Activated CD8-positive, alpha-beta memory T cell treated with anti-CD3 and anti-CD28 coated beads for 1 hour (primary cell): ENCODE data around the gene HOXD13.

Experiments
- DNase-seq, 2 donors: peaks; one replicate each; pipeline ENCODE4 v3.0.0-alpha.2; 2020; ENCODE audit warnings: low read depth in 1 of 2; ENCODE audit errors: extremely low read depth in 1 of 2

HOXD13 gene

DNA sequence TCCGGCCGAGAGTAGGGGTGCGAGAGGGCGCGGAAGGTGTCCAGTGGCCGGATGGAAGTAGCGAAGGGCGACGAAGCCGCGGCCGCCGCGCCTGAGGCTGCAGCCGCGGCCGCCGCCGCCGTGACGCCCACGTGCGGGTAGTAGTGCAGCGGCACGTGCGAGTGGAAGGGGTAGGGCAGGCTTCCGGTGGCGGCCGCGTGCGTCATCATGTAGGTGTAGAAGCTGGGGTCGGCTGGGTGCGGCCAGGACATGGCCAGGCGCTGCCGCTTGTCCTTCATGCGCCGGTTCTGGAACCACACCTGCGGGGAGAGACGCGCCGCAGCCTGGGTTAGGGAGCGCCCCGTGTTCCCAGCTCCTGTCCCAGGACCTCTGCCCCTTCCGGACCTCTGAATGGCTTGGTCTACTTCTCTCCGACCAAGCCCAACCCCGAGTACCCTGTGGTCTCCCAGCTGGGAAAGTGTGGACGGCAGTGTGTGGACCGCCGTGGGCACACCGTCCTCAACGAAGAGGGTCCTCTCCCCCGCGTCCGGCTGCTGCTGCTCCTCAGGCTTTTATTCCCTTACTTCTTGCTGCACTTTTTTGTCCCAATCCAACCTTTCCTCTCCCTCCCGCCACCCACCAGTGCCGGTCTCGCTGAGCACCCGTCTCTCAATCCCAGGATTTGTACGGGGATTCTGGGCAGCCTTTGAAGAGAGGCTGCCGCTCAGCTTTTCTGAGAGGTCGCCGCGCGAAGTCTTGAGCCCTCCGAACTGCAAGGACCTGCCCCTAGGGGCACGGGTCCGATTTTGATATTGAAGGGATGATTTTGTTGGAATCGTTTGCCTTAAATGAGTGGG, 11.8 kb upstream of the HOXD13 start:
- no peak for DNase-seq

DNA sequence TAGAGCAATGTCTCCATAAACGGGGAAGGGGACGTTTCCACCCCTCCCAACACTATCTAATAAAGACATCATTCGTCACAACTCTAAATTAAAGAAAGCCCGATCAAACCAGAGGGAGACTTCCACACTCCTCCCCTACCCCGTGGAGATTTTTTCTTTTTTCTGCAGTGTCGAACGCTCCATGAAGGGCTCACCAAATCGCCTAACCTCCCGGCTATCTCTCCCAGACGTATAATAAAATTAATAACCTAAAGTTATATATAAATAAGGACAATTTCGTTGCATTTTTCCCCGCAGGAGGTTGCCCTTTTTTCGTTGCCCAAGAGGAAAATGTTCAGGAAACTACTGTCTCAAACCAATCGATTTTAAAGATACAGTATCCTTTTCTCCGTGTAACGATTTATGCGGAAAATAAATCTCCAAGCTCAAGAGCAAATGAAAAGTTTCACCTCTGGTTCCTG, 11.1 kb upstream of the HOXD13 start:
- no peak for DNase-seq

DNA sequence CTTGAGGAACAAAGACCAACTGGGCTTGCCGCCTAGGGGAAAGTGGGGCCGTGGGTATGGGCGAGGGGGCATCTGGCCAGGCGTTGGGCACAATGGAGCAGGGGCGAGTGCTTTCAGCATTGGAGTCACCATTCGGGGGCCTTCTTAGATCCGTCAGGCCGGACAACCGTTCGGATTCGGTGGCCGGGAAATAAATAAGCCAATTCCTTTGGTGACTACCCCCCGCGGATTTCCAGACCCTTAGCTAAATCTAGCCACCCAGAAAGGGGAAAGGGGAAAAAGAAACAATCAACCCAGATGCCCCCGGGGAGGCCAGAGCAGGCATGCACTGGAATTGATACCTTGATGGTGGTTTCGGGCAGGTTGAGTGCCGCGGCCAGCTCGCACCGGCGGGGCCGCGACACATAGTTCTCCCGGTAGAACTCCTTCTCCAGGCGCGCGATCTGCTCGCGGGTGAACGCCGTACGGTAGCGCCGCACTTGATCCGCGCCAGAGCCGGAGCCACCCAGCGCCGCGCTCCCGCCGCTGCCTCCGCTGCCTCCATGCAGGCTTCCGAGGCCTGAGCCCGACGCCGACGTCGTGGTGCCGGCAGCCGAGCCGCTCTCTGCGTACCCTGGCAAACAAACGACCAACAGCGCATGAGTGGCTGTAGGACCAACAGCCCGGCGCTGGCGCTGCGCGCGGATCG, 10.5 kb upstream of the HOXD13 start:
- DNase-seq: no peak

DNA sequence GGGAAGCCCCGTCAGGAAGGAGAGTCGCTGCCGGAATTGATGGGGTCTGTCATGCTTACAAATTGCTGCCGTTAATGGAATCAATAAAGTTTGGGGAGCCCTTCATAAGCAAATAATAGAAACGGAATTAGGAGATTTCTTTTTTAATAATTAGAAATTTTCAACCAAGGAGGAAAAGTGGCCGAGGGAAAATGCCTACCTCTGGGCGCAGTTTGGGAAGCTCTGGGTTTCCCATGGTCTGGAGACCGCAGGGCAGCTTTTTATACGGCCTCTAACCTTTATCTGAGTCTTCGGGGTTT, 10.0 kb upstream of the HOXD13 start:
- no peak for DNase-seq

DNA sequence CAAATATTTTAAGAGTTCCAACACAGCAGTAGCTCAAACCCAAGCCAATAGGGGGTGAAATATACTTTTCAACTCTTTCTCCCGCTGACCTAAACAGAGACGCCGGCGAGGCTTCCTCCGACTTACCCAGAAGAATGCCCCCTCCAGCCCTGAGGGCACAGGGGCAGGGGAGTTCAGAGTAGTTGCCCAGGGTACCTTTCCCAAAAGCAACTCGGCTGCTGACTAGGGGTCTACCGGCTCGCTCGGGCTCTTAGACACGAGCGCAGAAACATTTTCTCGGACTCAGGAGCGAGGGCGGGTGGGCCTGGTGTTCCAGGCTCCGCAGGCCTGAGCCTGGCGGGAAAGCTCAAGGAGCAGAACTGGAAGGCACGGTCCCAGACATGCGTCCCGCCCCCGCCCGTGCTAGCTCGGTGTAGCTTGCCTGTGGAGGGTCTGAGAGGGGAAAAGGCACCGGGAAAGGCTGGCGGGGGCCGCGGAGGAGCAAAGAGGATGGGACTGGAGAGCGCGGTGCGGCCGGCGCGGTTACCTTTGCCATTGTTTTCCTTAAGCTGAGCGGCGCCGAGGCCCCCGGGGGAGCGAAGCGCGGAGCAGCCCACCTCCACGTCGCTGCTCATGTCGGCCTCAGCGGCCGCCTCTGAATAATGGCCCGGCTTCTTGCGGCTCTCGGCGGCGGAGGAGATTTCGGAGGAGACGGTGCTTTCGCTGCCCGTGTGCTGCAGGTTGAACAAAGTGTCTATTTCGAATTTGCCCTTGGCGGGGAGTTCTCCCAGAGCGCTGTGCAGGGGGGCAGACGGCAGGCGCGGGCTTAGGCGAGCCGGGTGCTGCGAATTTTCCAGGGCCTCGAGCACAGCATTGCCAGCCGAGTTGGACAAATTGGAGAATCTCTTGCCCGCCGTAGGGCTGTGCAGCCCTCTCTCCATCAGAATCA, 9.4 kb upstream of the HOXD13 start:
- no peak for DNase-seq

DNA sequence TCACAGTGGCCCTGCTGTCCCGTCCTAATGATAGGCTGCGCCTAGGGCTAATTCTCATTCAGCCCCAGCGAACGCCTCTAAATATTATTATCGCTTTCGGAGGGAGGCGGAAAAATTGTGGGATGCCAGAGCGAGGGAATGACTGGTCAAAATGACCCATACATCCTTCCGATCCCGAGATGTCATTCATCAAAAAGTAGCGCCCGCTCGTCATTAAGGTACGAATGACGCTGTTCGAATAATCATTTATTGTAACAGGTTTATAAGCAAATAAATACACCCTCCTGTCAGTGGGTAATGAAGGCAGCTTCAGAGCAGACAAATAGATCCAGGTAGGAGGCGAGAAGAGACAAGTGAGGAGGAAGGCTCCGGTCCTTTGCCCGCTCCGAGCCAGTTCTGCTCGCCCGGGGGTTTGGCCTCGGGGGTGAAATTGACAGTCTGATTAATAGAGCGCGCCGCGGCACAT, 8.7 kb upstream of the HOXD13 start, which contains the start of gene EVX2:
Gene EVX2, minus strand, starts transcription at position 167 of the 466 bp plus-strand sequence. CDS start 186 bp downstream, outside the sequence.
- DNase-seq: no peak

DNA sequence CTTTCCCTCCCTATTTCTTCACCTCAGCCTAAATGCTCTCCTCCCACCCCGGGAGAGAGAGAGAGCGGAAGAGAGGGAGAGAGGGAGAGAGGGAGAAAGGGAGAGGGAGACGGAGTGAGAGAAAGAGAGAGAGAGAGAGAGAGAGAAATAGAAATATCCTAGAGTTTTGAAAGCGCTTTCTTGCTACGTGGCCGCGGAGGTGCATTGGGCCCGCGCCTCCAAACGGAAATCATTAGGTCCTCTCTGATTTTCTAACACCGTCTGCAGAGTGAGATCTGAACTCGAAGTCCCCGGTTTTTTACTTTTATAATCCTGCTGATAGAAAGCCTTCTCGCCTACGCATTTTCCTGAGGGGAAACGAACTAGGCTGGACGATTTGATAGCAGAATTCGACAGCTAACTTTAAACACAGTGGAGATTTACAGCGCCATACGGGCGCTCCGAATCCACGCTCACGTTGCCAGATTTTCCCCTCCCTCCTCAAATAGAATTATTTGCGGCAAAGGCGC, 7.9 kb upstream of the HOXD13 start:
- no peak for DNase-seq

DNA sequence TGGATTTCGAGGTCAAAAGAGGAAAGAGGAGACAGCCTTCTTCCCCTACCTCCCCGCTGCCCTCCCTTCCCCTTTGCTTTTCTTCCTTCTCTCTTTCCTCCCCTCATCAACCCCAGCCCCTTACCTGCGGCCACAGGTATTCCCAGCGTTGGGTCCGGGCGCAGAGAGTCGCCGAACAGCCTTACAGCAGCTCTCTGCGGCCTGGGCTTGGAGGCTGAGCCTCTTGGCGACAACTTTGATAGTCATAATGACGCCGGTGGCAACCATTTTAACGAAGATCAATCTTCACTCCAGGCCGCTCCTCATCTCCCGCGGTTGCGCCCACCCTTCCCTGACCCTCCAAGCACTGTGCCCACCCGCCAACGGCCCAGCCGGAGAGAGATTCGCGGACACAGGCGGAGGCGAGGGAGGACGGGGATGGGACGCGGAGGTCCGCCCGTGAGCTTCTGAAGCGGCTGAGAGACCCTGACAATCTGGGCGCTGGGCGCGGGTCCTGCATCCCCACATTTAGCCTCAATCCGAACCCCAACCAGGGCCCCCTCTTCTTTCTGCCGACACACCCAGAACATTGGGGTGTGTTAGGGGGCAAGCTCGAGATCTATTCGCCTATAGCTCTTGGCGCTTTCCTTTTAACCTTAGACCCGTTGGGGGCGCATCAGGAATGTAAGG, 7.3 kb upstream of the HOXD13 start:
- no peak for DNase-seq

DNA sequence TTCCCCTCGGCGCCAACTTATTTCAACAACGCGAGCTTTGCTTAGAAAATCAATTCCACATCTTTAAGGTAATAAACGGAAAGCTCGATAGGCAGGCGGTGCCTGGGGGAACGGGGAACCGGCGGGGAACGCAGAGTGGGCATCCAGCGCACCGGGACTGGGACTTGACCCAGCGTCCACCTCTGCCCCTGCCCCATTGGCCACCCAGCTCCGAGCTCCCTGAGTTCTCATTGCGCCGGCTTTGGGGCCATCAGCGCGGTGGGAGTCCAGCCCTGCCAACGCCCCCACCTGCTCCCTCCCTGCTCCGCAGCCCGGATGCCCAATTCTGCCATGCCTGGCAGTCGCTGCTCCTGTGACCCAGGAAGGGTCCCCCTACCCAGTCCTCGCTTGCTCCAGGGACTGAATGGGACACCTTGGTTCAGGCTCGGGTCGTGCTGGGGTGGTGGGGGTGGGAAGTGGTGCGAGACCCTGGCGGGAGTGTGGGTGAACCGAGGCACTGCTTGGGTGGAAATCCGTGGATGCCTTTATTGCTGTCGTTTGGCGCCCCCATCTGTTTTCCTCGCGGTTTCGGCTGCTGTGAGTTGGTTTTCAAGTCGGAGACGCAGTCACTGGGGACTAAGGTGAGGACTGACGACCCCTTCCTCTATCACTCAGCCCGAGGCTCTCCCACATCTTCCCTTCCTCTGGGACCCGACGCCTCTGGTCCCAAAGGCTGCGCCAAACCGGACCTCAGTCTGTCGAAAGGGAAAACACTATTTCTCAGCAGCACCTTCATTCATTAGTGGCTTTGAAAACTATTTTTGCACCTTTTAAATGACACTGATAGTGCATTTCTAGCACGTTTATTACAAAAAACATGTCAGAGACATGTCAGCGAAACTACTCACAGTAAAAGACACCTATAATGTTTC, 6.4 kb upstream of the HOXD13 start:
- no peak for DNase-seq

DNA sequence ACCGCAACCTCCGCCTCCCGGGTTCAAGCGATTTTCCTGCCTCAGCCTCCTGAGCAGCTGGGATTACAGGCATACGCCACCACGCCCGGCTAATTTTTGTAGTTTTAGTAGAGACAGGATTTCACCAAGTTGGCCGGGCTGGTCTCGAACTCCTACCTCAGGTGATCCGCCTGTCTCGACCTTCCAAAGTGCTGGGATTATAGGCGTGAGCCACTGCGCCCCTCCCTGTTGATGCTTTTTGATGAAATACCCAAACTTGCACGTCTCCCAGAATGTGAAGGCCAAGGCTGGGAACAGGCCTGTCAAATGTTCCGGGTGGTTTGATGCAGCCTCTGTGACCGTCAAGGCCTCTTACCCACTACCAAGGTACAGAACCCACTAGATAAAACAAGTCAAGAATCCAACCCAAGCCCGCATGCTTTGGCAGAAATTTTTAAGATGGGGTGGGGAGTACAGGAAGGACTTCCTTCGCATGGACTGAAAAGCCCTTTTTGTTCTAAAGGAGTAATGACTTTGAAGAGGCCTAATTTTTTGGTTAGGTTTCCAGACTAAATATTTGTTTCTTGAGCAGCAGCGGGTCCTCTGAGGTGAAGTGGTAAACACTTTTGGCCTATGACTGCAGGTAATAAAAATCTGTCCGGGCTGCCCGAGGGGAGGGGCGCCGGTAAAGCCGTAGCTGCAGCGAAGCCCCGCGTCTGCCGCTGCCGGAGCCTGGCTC, 5.0 kb upstream of the HOXD13 start:
- DNase-seq: no peak

DNA sequence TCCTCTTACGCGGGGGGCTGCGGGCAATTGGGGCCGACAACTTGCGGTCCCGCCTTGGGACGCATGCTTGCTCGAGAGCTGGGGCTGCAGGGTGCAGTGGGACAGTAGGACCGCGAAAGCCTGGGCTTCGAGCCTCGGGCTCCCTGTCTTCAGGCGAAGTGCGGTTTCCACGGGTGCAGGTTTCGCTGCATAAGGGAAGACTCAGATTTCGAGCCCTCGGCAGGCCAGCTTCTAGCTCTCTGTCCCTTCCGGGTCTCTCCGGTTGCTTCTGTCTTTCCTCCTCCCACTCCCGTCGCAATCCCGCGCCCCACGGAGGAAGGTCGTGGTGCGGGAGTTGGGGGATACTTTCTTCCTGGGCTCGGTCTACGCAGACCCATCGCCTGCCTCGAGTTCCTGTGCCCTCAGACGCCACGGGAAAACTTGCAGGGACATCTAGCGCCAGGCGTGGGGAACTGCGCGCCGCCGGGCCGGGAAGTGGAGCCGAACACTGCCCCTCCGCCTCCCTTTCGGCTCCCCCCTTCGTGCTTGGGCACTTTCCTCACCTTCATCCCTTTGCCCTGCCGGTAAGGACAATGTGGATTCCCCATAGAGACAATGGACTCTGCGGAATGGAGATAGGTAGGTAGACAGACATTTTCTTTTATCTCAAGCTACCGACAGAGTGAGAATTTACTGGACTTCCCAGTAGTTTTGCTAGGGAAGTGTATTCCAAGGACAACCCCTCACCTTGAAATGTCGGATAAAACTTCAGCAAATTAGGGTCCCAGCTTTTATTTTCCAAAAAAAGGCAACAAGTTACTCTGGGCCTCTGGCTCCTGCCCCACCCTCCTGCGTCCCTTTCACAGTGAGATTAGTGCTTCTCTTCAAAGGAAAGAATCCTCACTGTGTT, 4.2 kb upstream of the HOXD13 start:
- no peak for DNase-seq

DNA sequence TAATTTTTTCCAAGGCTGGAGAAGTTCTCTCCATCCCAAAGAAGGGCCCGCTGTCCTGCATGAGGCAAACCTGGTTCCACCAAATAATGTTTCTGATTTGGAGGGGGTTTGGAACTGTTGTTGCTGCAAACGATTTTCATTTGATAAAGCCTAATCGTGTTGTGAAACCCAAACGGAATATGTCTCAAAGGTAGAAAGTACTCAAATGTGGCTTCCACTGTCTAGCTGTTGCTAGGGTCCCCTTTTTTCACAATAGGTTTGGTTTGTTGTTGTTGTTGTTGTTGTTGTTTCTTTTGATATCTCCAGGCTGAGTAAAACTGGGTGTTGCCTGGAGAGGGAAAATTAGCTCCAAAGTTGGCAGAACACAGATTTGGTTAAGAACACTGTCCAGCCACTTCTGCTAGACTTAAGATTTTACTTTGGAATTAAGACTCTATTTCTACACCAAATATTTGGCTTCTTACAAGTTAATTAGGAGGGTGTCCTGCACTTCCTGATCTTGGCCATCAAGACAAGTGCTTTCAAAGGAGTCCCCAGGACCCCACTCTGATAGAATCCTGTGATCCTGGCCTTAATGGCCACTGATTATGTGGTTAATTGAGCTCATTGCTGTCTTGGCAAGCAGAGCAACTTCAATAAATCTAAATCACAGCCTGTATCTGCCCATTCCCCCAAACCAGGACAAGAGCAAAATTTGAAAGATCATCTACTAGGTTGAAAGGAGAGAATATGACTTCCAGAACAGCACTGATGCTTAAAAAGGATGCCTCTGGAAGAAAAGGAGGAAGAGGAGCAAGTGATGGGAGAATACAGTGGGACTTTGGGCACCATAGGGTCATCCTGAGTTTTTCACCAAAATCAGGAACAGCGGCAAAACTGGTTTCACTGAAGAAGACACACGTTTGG, 3.3 kb upstream of the HOXD13 start:
- DNase-seq: no peak

DNA sequence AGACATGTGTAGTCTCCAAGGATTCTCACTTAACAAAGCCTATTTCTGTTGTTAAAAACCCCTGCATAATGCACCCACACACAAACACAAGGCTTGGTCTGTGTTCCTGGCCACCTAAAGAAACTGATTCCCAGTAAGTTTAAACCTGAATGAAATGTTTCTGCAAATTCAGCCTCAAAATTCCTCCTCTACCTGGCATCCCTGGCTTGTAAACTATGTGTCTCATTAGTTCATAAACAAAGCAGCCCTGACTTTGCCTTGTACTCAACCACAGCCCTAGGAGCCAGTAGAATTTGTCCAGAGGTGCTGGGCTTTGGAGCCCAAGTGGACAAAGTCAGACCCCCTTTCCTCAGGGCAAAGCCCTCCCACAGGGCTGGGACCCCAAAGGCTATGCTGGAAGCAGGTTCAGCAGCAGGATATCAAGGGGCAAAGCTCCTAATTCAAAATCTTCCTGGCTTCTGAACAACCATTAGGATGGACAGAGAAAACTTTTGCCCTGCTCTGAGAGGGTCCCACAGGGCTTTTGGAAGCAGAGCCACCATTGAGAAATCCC, 2.6 kb upstream of the HOXD13 start:
- DNase-seq: no peak

DNA sequence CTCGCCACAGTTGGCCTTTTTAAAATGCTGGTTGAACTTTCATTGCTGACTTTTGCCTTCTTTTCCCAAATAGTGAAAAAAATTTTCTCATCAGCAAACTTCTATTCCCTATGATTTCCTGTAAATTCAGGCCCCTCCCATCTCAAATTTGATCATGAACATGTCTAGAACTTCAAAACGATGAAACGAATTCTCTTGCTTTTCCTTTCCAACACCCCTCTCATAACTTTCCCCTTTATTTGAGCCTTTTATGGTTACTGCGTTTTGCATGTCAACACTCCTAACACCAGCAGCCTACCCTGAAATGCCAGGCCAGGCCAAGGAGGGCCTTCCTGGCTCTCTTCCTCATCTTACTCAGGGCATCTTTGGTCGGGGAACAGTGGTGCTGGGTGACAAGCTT, 1.7 kb upstream of the HOXD13 start:
- no peak for DNase-seq

DNA sequence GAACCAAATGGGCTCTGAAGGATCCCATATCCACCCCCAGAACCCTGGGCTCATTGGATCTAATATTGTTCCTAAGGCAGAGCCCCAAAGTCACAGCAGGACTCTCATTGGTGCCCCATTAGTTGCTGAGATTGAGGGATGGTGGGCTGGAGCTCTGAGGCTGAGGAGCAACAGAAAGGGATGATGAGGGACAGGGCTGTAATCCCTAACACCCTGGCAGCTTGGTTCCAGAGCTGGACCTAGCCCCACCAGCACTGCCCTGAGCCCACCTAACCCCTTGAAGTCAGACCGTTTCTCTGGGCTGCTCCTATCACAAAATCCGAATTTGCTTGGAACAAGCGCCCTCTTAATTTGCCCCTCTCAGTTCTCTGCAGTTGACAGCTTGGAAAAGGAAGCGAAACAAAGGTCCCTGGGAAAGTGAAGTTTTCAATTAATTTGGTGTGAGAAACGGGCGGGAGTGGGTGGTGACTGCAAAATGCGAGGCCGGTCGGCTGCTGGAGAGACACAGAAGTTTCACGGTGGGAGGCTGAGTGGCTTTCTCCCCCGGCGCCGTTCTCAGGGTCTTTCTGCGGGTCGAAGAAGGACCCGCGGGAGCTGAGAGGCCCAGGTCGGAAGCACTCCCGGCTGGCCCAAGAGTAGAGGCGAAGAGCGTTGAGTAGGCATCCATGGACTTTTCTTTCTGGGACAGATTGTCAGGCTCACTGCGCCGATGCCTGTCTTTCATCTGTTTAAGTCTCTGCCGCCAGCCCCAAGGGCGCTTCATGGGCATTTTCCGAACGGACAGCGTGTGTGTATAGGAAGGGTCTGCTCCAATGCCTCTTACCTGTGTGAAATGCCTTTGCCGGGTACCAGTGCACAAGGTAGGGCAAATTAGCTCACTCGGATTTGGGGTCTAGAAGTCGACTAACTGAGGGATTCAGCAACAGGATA, 927 bp upstream of the HOXD13 start:
- no peak for DNase-seq
